ENCODE data around the gene EDC4. TPM values are rescaled to one million over a fixed set of nuclear protein-coding genes. Genes with fewer than 3 reads are reported as not detected.
A peak's percentile ranks its signal among the peaks of the same experiment; 100 is the strongest.

The EDC4 gene
- total RNA-seq, 1 donor from 2014 or later: 83.4 TPM

DNA sequence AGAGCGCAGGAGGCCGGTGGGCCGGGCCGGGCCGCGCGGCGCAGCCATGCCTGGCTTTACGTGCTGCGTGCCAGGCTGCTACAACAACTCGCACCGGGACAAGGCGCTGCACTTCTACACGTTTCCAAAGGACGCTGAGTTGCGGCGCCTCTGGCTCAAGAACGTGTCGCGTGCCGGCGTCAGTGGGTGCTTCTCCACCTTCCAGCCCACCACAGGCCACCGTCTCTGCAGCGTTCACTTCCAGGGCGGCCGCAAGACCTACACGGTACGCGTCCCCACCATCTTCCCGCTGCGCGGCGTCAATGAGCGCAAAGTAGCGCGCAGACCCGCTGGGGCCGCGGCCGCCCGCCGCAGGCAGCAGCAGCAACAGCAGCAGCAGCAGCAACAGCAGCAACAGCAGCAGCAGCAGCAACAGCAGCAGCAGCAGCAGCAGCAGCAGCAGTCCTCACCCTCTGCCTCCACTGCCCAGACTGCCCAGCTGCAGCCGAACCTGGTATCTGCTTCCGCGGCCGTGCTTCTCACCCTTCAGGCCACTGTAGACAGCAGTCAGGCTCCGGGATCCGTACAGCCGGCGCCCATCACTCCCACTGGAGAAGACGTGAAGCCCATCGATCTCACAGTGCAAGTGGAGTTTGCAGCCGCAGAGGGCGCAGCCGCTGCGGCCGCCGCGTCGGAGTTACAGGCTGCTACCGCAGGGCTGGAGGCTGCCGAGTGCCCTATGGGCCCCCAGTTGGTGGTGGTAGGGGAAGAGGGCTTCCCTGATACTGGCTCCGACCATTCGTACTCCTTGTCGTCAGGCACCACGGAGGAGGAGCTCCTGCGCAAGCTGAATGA lies 30.1 kb upstream of the EDC4 start:
- Mint-ChIP-seq H3K27ac (peak overlapping the region; percentile 95), H3K36me3 (no peaks in the 10 kb centered on the region), H3K27me3 (ENCODE audit: low read depth) (no peaks in the 10 kb centered on the region), H3K9me3 (no peaks in the 10 kb centered on the region), H3K4me3 (peak overlapping the region; percentile 96), H3K4me1 (peaks cover 45% of the 10 kb centered on the region)
- peak; percentile 31 to 67 for DNase-seq (ENCODE audit: low spot score in 2 of 2, unreplicated experiment in 2 of 2)
- TF ChIP-seq, protein P1, sequence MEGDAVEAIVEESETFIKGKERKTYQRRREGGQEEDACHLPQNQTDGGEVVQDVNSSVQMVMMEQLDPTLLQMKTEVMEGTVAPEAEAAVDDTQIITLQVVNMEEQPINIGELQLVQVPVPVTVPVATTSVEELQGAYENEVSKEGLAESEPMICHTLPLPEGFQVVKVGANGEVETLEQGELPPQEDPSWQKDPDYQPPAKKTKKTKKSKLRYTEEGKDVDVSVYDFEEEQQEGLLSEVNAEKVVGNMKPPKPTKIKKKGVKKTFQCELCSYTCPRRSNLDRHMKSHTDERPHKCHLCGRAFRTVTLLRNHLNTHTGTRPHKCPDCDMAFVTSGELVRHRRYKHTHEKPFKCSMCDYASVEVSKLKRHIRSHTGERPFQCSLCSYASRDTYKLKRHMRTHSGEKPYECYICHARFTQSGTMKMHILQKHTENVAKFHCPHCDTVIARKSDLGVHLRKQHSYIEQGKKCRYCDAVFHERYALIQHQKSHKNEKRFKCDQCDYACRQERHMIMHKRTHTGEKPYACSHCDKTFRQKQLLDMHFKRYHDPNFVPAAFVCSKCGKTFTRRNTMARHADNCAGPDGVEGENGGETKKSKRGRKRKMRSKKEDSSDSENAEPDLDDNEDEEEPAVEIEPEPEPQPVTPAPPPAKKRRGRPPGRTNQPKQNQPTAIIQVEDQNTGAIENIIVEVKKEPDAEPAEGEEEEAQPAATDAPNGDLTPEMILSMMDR (IDR thresholded peaks at IDR 0.05; ENCODE audit: unreplicated experiment): no peak

- no peaks in the 10 kb centered on the region for H3K27me3 Mint-ChIP-seq (ENCODE audit: low read depth)
- H3K4me1 Mint-ChIP-seq: peaks cover 47% of the 10 kb centered on the region
- H3K4me3 Mint-ChIP-seq: peak overlapping the region; percentile 96
- DNase-seq (ENCODE audit: low spot score in 2 of 2, unreplicated experiment in 2 of 2): no peak
- peak overlapping the region; percentile 95 for H3K27ac Mint-ChIP-seq
- no peaks in the 10 kb centered on the region for H3K9me3 Mint-ChIP-seq
- TF ChIP-seq, protein P1 (IDR thresholded peaks at IDR 0.05; ENCODE audit: unreplicated experiment): no peak
- H3K36me3 Mint-ChIP-seq: no peaks in the 10 kb centered on the region
Measured at GRCh38 chr16:67843343-67843765, 29.5 kb upstream of the EDC4 start.

DNA sequence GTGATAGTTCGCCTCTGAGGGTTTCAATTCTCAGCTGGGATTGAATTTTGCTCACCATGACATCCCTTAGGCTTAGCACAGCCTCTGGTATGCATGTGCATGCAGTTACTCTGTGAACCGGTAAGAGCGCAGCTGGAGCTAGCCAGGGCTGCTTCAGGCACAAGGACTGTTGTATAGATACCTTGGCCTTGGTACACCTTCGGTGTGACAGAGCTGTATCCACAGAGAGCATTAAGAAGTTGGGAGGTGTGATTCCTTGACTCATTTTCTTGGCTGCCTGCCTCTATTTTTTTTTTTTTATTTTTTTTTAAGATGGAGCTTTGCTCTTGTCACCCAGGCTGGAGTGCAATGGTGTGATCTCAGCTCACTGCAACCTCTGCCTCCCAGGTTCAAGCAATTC lies 28.4 kb upstream of the EDC4 start:
- Mint-ChIP-seq H3K36me3 (no peaks in the 10 kb centered on the region), H3K4me1 (peaks cover 50% of the 10 kb centered on the region), H3K27ac (peak overlapping the region; percentile 64), H3K27me3 (ENCODE audit: low read depth) (no peaks in the 10 kb centered on the region), H3K9me3 (no peaks in the 10 kb centered on the region), H3K4me3 (peak overlapping the region; percentile 96)
- TF ChIP-seq, protein P1 (IDR thresholded peaks at IDR 0.05; ENCODE audit: unreplicated experiment): no peak
- no peak for DNase-seq (ENCODE audit: low spot score in 2 of 2, unreplicated experiment in 2 of 2)

DNA sequence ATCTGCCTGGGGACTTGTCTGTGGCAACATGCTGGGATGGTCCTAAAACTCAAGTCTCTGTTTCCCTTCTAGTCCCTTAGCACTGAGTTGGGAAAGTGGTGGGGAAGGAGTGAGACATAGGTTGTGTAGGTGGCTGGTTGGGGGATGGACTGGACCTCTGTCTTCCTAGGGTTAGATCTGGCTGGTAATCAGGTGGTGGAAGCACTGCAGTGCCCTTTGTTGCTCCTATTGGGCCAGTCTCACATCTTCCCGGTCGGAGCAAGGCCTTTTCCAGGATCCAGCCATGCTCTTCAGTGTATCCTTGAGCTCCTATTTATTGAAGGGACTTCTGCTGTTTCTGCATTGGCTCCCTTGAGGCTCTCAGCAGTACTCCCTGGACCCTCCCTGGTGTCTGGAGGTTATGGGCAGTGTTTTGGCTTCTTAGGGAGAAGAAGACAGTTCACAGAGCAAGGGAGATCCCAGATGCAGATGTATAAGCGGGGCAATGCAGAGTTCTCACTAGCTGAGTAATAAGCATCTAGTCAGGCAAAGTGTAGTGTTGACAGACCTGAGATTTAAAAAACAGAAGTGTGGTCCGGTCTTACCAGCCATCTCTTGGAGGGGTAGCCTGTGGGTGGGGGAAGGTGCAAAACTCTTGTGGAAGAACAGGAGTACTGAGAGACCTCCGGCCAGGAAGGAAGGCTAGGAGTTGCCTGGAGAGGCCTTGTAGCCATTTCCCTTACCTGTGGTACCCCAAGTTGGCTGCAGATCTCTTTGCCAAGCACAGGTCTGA lies 27.4 kb upstream of the EDC4 start:
- TF ChIP-seq, protein P1 (IDR thresholded peaks at IDR 0.05; ENCODE audit: unreplicated experiment): no peak
- Mint-ChIP-seq H3K9me3 (no peaks in the 10 kb centered on the region), H3K4me3 (peak overlapping the region; percentile 81), H3K4me1 (peaks cover 50% of the 10 kb centered on the region), H3K27ac (peak overlapping the region; percentile 97), H3K27me3 (ENCODE audit: low read depth) (no peaks in the 10 kb centered on the region), H3K36me3 (peaks cover 3% of the 10 kb centered on the region)
- DNase-seq (ENCODE audit: low spot score in 2 of 2, unreplicated experiment in 2 of 2): no peak

DNA sequence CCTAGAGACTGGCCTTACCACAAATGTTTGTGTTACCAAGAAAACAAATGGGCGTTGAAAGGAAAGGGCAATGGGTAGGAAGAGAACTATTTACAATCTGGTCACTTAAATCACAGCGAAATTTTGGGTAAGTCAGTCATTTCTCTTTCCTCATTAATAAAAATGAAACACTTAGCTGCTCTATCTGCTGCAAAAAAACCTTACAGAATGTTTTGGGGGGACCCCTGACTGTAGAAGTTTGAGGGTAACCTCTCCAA lies 26.9 kb upstream of the EDC4 start:
- Mint-ChIP-seq H3K4me3 (peak overlapping the region; percentile 81), H3K9me3 (no peaks in the 10 kb centered on the region), H3K27me3 (ENCODE audit: low read depth) (no peaks in the 10 kb centered on the region), H3K4me1 (peaks cover 50% of the 10 kb centered on the region), H3K36me3 (peaks cover 3% of the 10 kb centered on the region), H3K27ac (peak overlapping the region; percentile 97)
- TF ChIP-seq, protein P1 (IDR thresholded peaks at IDR 0.05; ENCODE audit: unreplicated experiment): no peak
- DNase-seq (ENCODE audit: low spot score in 2 of 2, unreplicated experiment in 2 of 2): no peak

All from mesothelial cell of epicardium (in vitro differentiated cells).